PFSK-1 (cell line): ENCODE data around the gene ZFAND2A.
A peak's percentile ranks its signal among the peaks of the same experiment; 100 is the strongest.

Experiments
- FOXP2 ChIP-seq: optimal IDR thresholded peaks from 2 replicates; pipeline ENCODE3; 2011; ENCODE audit warnings: borderline replicate concordance, control low read depth, inconsistent platforms; ENCODE audit not compliant: insufficient read depth; ENCODE audit errors: extremely low read length, extremely low read depth
- POLR2AphosphoS5 ChIP-seq: IDR thresholded peaks from 2 replicates; pipeline ENCODE4 v1.6.1; 2012; ENCODE audit warnings: low read depth, mild to moderate bottlenecking, control low read depth, low read length, moderate library complexity
- SIN3A ChIP-seq: IDR thresholded peaks from 2 replicates; pipeline ENCODE4 v1.6.1; 2012; ENCODE audit warnings: mild to moderate bottlenecking, low read length, moderate library complexity, borderline replicate concordance; ENCODE audit not compliant: insufficient read depth
- TAF1 ChIP-seq: IDR thresholded peaks from 2 replicates; pipeline ENCODE4 v1.6.1; 2012; ENCODE audit warnings: low read length, control low read depth, borderline replicate concordance; ENCODE audit not compliant: insufficient read depth
- TF ChIP-seq, protein P1 (sequence below), 2 experiments: IDR thresholded peaks; 2 replicates each; pipeline versions ENCODE4 v1.6.1 to v1.8.0; 2011 to 2012; ENCODE audit warnings: low read depth in 2 of 2, low read length in 2 of 2, control low read depth in 1 of 2, inconsistent platforms in 1 of 2, mild to moderate bottlenecking in 1 of 2, moderate library complexity in 1 of 2; ENCODE audit not compliant: insufficient read depth in 1 of 2

DNA sequence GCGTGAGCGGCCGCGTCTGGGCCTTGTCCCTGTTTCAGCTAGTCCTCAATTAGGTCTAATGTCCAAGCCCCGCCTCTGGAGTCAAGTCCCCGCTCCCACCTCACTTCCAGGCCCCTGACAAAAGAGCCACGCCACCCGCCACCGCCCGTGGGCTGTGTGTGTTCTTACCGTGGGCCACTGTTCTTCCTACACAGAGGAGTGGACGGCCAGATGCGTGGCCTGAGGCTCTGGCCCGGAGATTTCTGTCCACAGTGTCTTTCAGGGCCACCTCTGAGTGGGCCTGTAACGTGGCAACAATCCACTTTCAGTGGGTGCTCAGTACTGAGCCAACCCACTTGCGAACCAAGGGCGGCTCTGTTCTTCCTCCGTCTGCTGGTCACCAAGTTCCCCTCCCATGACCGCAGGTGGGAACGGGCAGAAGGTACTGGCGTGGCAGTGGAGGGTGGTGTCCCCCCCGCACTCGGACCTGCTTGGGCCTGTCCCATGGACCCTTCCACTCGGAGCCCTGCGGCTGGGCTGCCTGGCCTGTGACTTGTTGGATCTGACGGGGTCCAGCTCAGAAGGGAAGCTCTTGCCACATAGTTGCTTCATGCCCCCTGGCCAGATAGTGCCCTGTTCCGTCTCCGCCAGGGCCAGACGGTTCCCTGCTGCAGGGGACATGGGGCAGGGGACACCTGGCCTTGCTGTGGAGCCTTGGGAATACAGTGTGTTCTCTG is 15.0 kb upstream of the ZFAND2A start:
- TF ChIP-seq TAF1 (no peak), FOXP2 (peak; percentile 8), POLR2AphosphoS5 (no peak), SIN3A (no peak)
- TF ChIP-seq, protein P1, sequence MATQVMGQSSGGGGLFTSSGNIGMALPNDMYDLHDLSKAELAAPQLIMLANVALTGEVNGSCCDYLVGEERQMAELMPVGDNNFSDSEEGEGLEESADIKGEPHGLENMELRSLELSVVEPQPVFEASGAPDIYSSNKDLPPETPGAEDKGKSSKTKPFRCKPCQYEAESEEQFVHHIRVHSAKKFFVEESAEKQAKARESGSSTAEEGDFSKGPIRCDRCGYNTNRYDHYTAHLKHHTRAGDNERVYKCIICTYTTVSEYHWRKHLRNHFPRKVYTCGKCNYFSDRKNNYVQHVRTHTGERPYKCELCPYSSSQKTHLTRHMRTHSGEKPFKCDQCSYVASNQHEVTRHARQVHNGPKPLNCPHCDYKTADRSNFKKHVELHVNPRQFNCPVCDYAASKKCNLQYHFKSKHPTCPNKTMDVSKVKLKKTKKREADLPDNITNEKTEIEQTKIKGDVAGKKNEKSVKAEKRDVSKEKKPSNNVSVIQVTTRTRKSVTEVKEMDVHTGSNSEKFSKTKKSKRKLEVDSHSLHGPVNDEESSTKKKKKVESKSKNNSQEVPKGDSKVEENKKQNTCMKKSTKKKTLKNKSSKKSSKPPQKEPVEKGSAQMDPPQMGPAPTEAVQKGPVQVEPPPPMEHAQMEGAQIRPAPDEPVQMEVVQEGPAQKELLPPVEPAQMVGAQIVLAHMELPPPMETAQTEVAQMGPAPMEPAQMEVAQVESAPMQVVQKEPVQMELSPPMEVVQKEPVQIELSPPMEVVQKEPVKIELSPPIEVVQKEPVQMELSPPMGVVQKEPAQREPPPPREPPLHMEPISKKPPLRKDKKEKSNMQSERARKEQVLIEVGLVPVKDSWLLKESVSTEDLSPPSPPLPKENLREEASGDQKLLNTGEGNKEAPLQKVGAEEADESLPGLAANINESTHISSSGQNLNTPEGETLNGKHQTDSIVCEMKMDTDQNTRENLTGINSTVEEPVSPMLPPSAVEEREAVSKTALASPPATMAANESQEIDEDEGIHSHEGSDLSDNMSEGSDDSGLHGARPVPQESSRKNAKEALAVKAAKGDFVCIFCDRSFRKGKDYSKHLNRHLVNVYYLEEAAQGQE (IDR thresholded peaks at IDR 0.05; ENCODE audit: insufficient read depth in 1 of 2, low read depth in 2 of 2, low read length in 2 of 2): no peak
